HG03342 (cell line): ENCODE results near the gene OTOL1.

ENCODE experiments used
- ATAC-seq: cut with Tn5 transposase; IDR thresholded peaks from one replicate; pipeline ENCODE4 v1.9.1; 2021; ENCODE audit warnings: mild to moderate bottlenecking, moderate library complexity; ENCODE audit not compliant: unreplicated experiment

OTOL1 gene

DNA sequence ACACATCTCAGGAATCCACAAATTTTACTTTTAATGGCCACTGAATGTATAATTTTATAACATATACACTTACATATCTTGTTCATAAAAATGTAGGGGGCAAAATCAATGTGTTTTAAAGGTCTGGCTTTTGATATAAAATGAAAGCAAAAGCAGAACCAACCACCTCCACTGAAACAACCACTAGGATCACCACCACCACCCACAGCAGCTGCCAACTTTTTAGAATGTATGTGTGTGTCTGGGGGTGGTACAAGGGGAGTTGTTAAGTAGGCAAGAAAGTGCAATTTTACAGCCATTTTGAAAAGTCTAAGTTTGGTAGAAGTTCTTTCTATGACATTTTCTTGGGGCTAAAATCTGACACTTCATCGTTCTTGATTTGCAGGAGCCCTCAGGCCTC lies 44.0 kb downstream of the OTOL1 start:
- peak; percentile 86 for ATAC-seq

DNA sequence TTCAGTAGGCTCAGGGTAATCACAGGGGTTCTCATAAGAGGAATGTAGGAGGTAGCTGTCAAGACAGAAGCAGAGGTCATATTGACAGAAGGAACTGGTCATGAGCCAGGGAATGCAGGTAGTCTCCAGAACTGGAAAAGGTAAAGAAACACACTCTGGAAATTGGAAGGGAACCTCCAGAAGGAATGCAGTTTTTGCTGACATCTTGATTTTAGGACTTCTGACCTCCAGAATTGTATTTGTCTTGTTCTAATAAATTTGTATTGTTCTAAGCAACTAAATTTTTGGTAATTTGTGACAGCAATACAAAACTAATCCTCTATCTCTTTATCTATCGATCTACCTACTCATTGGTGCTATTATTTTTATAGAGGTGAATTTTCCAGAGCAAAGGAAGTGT lies 49.2 kb downstream of the OTOL1 start:
- ATAC-seq: no peak

DNA sequence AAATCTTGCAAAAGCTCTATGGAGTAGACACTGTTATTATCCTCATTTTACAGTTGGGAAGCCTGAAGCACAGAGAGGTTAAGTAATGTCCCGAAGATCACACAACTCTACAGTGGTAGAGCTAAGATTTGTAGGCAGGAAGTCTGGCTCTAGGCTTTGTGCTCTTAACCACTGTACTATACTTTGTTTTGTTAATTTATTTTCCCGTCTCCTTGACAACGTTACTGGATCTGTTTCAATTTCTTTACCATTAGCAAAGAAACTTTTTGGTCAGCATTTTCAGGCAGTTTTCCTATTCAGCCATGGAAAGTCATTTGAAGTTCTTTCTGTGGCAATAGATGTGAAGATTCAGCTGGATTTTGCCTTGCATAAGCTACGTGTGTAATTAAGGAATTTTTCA lies 51.7 kb downstream of the OTOL1 start:
- no peak for ATAC-seq

GRCh38 chr3:161549261-161549660 lies 52.7 kb downstream of the OTOL1 start:
- no peak for ATAC-seq

DNA sequence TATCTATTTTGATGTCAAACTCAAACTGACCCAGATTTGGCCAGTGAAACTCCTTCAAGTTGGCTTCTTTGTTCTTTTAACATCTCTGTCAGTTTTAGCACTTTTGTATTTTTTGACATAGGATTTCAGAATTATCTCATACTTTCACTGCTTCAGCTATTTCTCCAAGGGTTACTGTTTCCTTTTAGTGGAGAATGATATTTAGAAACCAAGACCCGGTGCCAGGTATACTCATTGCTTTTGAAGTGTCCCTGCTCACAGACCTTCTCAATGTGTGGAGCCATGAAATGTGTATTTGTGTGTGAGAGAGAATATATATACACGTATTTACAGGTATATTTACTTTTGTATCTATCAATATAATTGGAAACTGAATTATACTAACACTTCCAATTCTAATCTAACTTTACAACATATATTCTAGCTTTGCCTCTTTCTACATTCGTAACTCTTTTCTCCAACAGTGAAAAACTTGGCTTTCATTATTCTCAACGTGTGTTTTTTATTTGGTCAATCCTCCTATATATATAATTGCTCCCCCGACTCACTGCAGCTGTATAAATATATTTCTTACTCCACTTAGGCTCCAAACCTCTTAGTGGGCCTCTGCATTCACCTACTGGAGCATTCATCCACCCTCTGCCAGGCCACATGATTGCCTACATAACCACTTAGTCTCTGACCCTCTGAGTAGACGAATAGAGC lies 54.0 kb downstream of the OTOL1 start:
- no peak for ATAC-seq

- no peak for ATAC-seq
Observed at GRCh38 chr3:161551697-161552096, 55.1 kb downstream of the OTOL1 start.

DNA sequence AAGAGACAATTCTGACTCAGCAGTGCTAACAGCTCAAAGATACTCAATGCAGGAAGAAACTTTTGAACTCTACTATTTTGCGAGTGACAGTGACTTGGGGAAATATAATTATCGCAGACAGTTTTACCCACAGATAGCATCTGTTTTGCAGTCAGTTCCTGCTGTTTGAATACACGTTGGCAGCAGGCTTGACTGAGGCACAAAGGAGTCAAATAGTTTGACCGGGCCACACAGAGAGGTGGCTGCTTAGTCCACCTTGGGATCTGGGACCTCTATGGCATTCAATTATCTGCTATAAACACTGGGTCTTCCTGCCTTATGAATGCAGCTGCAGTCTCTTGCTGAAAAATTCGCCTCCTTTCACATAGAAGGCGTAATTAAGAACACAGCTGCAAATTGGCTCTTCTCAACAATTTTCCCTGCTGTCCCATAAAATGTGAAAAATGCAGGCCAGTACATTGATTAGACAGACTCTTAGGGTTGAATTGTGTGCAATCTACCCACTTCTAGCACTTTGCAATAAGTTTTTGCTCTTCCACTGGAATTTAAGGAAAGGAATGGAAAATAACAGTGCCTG lies 56.5 kb downstream of the OTOL1 start:
- no peak for ATAC-seq
